ENCODE data around the gene FANCG. TPM values are rescaled to one million over a fixed set of nuclear protein-coding genes. Genes with fewer than 3 reads are reported as not detected.

FANCG gene
- total and polyA plus RNA-seq, 2 of the 8 experiments (the other 6 are each of a cell fraction or from before 2014, with no cell fraction given), result 66.6 to 87.1 TPM

GRCh38 chr9:35096035-35096849 lies 16.5 kb upstream of the FANCG start, which contains the start of gene PIGO:
TSS of gene PIGO (minus strand) at chr9:35096591. CDS start at chr9:35095565, 1,026 bp downstream.
- H2BK15ac ChIP-seq (ENCODE audit: low read length), result peak within 1 kb of the TSS; percentile 83; the same call in 1 of the 2 replicates
- no peak within 1 kb of the TSS for H2BK20ac ChIP-seq (ENCODE audit: low read length)
- H3K27ac ChIP-seq (ENCODE audit: low read depth, low read length), result peak within 1 kb of the TSS; percentile 96
- peaks cover 0 to 2% (median under 1%) of the 10 kb centered on the region in 4 experiments; a peak in 3 of 7 replicates for H3K4me1 ChIP-seq (replicated peaks in 1 of 4; ENCODE audit: control insufficient read depth in 3 of 4, insufficient read depth in 4 of 4, low read length in 3 of 4)
- H2AK5ac ChIP-seq (ENCODE audit: low read depth, low read length), result no peak within 1 kb of the TSS
- 4% methylated on average over 47 of the region's 53 CpGs; no CpG with 5 or more reads in 1 of the 2 experiments for WGBS, 2 experiments (ENCODE audit: extremely low coverage in 1 of 2, insufficient coverage in 1 of 2, insufficient read length in 1 of 2, insufficient replicate concordance in 2 of 2, low coverage in 1 of 2, low lambda C conversion rate in 2 of 2, missing lambda C conversion rate in 1 of 2)
- H4K20me1 ChIP-seq (replicated peaks in 1 of 2; ENCODE audit: control insufficient read depth in 1 of 2, insufficient read depth in 2 of 2, low read length in 2 of 2), result no peaks in the 10 kb centered on the region
- peak within 1 kb of the TSS; percentile 90 for H2BK5ac ChIP-seq (ENCODE audit: low read depth, low read length)
- peak within 1 kb of the TSS; percentile 78 to 98 (median 94) for H3K9ac ChIP-seq (replicated peaks in 1 of 4; ENCODE audit: extremely low read depth in 1 of 4, low read depth in 3 of 4, low read length in 3 of 4)
- no peak within 1 kb of the TSS; the same call in 1 of the 2 replicates for H2BK12ac ChIP-seq (ENCODE audit: low read depth, low read length)
- H3K9me3 ChIP-seq (ENCODE audit: insufficient read depth in 2 of 2, low read depth in 1 of 2, low read length in 1 of 2), result no peaks in the 10 kb centered on the region
- peak within 1 kb of the TSS; percentile 34 to 64 for H3K4me2 ChIP-seq (ENCODE audit: insufficient read depth in 1 of 2, low read depth in 2 of 2, low read length in 2 of 2)
- no peak for FAIRE-seq
- CTCF ChIA-PET (ENCODE audit: partially characterized antibody), result interaction anchor here (0.6 to 4.1 kb wide), 22 partner anchors 9 to 508 kb away, joined by 3 to 46 read pairs (median 4); partner anchors contain the start of genes FANCG and VCP
- peak within 1 kb of the TSS; percentile 92 for H3K4ac ChIP-seq (replicated peaks; ENCODE audit: insufficient read length, low read depth, low read length)
- H3K27me3 ChIP-seq (replicated peaks in 1 of 4; ENCODE audit: control insufficient read depth in 3 of 4, extremely low read depth in 1 of 4, insufficient read depth in 3 of 4, low read length in 3 of 4), result no peaks in the 10 kb centered on the region
- peaks cover 5% of the 10 kb centered on the region; the same call in 1 of the 2 replicates for H3K23me2 ChIP-seq (ENCODE audit: low read depth, low read length)
- POLR2A ChIA-PET (ENCODE audit: partially characterized antibody), result interaction anchor here (0.8 to 17.4 kb wide), 7 partner anchors 9 to 51 kb away, joined by 3 to 440 read pairs (median 8); partner anchors contain the start of genes ATOSB, FANCG and VCP
- no peak within 1 kb of the TSS for H3K23ac ChIP-seq (ENCODE audit: insufficient read length)
- peak; percentile 74 to 96 for DNase-seq (ENCODE audit: low read depth in 1 of 2, low spot score in 2 of 2)
- peak within 1 kb of the TSS; percentile 99 for H4K8ac ChIP-seq (ENCODE audit: extremely low read depth, insufficient read depth, low read length)
- peaks cover 9 to 25% (median 23%) of the 10 kb centered on the region in 4 experiments for H3K36me3 ChIP-seq (ENCODE audit: control insufficient read depth in 2 of 4, insufficient read depth in 4 of 4, low read length in 3 of 4)
- peak within 1 kb of the TSS; percentile 98 for H4K5ac ChIP-seq (ENCODE audit: insufficient read length, low read depth, low read length)
- H3K56ac ChIP-seq (replicated peaks; ENCODE audit: insufficient read length, low read depth, low read length), result peak within 1 kb of the TSS; percentile 98
- no peak within 1 kb of the TSS for H3K14ac ChIP-seq (ENCODE audit: insufficient read length)
- H3K79me1 ChIP-seq (ENCODE audit: low read depth, low read length), result no peaks in the 10 kb centered on the region; the same call in 1 of the 2 replicates
- peak within 1 kb of the TSS; percentile 69 to 98 (median 86) for H3K4me3 ChIP-seq (ENCODE audit: extremely low read depth in 1 of 4, insufficient read depth in 2 of 4, low read depth in 3 of 4, low read length in 4 of 4)
- 0 out of 2 replicates have a peak within 1 kb of the TSS, but pooled peaks have one; percentile 70 for H2AFZ ChIP-seq (ENCODE audit: low read length)
- H4K91ac ChIP-seq (replicated peaks; ENCODE audit: insufficient read length, low read length), result peak within 1 kb of the TSS; percentile 95
- H2BK120ac ChIP-seq (replicated peaks; ENCODE audit: low read depth, low read length), result no peak within 1 kb of the TSS
- H3K18ac ChIP-seq (ENCODE audit: extremely low read depth, low read length), result peak within 1 kb of the TSS; percentile 89
- H3K79me2 ChIP-seq (ENCODE audit: control insufficient read depth in 1 of 2, insufficient read depth in 2 of 2, low read length in 2 of 2), result peaks cover 0 to 5% of the 10 kb centered on the region in 2 experiments; a peak in 1 of 4 replicates
- TF ChIP-seq SP1 (IDR thresholded peaks at IDR 0.05; ENCODE audit: low read depth, low read length) (peak; percentile 24; the same call in 1 of the 2 replicates), TAF1 (IDR thresholded peaks at IDR 0.05; ENCODE audit: low read depth, low read length) (peak; percentile 94), KDM5A (IDR thresholded peaks at IDR 0.05; ENCODE audit: low read length) (0 out of 2 replicates have a peak, but pooled peaks have one; percentile 40), YY1 (IDR thresholded peaks at IDR 0.05; ENCODE audit: low read depth, low read length) (peak; percentile 86), CTCF (IDR thresholded peaks at IDR 0.05; ENCODE audit: control extremely low read depth in 1 of 3, insufficient read depth in 1 of 3, low read depth in 1 of 3, low read length in 3 of 3) (peak; percentile 88 to 96 (median 93)), JUND (IDR thresholded peaks at IDR 0.05; ENCODE audit: low read length) (0 out of 2 replicates have a peak, but pooled peaks have one; percentile 23), MAX (IDR thresholded peaks at IDR 0.05) (peak; percentile 60), TBP (IDR thresholded peaks at IDR 0.05; ENCODE audit: low read depth, low read length) (peak; percentile 78)

All from H1 (cell line).